ENCODE results near the gene CYP1A2. TPM values are rescaled to one million over a fixed set of nuclear protein-coding genes. Genes with fewer than 3 reads are reported as not detected.
A peak's percentile ranks its signal among the peaks of the same experiment; 100 is the strongest.

Gene CYP1A2
- total RNA-seq, 6 donors from 2014 or later: 0.15 to 0.80 TPM; not detected in 4

DNA sequence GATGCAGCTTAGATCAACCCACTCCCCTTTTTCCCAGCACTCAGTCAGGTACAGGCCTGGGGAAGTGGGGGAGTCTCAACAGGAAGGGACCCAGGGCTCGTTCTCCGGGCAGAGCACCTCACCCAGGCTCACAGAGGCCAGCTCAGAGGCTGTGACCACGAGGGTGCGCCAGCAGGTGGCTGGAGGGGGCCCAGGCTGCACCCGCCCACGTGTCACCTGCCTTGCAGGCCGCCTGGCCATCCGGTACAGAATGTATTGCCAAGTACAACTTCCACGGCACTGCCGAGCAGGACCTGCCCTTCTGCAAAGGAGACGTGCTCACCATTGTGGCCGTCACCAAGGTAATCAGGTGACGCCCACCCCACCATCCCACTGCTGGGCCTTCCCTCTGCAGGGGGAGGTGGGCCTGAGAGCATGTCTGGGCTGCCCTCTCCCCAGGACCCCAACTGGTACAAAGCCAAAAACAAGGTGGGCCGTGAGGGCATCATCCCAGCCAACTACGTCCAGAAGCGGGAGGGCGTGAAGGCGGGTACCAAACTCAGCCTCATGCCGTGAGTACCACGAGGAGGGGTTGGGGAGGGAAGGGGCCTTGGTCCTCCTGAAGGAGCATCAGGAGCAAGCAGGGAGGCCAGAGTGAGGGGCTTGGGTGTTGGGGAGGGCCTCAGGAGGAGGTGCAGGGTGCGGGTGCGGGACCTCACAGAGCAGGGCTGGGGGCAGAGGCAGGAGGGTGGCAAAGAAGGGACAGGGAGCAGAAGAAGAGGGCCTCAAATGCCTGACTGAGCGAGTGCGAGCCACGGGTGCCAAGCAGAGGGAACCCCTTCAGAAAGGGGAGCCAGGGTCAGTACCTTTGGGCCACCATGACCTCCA lies 50.0 kb downstream of the CYP1A2 start:
- TF ChIP-seq POLR2A (IDR thresholded peaks at IDR 0.05) (no peak), POLR2AphosphoS5 (IDR thresholded peaks at IDR 0.05) (no peak), EP300 (IDR thresholded peaks at IDR 0.05) (no peak)
- TF ChIP-seq, protein P1, sequence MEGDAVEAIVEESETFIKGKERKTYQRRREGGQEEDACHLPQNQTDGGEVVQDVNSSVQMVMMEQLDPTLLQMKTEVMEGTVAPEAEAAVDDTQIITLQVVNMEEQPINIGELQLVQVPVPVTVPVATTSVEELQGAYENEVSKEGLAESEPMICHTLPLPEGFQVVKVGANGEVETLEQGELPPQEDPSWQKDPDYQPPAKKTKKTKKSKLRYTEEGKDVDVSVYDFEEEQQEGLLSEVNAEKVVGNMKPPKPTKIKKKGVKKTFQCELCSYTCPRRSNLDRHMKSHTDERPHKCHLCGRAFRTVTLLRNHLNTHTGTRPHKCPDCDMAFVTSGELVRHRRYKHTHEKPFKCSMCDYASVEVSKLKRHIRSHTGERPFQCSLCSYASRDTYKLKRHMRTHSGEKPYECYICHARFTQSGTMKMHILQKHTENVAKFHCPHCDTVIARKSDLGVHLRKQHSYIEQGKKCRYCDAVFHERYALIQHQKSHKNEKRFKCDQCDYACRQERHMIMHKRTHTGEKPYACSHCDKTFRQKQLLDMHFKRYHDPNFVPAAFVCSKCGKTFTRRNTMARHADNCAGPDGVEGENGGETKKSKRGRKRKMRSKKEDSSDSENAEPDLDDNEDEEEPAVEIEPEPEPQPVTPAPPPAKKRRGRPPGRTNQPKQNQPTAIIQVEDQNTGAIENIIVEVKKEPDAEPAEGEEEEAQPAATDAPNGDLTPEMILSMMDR (IDR thresholded peaks at IDR 0.05): no peak
- Histone ChIP-seq H3K4me1 (peaks cover 8 to 40% (median 16%) of the 10 kb centered on the region in 4 donors), H3K9me3 (no peaks in the 10 kb centered on the region), H3K27ac (peak overlapping the region in 3 of 4 donors; percentile 53 to 80 (median 68)), H3K4me3 (no peak overlapping the region), H3K27me3 (no peaks in the 10 kb centered on the region), H3K36me3 (peaks cover 11 to 58% (median 50%) of the 10 kb centered on the region in 4 donors)
- ATAC-seq (ENCODE audit: low FRiP score in 2 of 2) (no peak), DNase-seq (peak in 1 of 2 donors; percentile 81)
- 86% methylated on average over 21 to 23 of the region's 25 CpGs for WGBS, 2 donors

DNA sequence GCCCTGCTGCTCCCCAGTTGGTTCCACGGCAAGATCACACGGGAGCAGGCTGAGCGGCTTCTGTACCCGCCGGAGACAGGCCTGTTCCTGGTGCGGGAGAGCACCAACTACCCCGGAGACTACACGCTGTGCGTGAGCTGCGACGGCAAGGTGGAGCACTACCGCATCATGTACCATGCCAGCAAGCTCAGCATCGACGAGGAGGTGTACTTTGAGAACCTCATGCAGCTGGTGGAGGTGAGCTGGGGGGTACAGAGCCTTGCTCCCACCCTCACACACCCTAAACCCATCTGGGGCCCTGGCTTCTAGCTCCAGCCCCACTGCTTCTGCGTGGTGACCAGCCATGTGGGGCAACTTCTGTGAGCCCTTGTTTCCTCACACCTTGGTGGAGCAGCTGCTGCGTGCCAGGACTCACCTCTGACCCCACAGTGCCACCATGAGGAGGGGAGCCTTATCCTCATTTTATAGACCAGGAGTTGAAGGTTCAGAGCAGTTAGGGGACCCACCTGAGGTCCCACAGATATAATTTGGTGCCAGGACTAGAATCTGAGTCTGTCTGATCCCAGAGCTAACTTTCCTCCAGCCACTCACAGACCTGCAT lies 50.7 kb downstream of the CYP1A2 start:
- DNase-seq: no peak
- Histone ChIP-seq H3K4me1 (peaks cover 6 to 33% (median 13%) of the 10 kb centered on the region in 4 donors), H3K9me3 (no peaks in the 10 kb centered on the region), H3K4me3 (no peak overlapping the region), H3K27me3 (no peaks in the 10 kb centered on the region), H3K36me3 (peaks cover 11 to 65% (median 54%) of the 10 kb centered on the region in 4 donors), H3K27ac (peak overlapping the region; percentile 46 to 80 (median 60))
- TF ChIP-seq EP300 (IDR thresholded peaks at IDR 0.05) (no peak), POLR2AphosphoS5 (IDR thresholded peaks at IDR 0.05) (no peak), POLR2A (IDR thresholded peaks at IDR 0.05) (no peak)
- TF ChIP-seq, protein P1 (IDR thresholded peaks at IDR 0.05): no peak
- 80 to 90% methylated on average over 5 to 16 of the region's 16 CpGs for whole genome bisulfite sequencing, 2 donors
- no peak for ATAC-seq (ENCODE audit: low FRiP score in 2 of 2)

DNA sequence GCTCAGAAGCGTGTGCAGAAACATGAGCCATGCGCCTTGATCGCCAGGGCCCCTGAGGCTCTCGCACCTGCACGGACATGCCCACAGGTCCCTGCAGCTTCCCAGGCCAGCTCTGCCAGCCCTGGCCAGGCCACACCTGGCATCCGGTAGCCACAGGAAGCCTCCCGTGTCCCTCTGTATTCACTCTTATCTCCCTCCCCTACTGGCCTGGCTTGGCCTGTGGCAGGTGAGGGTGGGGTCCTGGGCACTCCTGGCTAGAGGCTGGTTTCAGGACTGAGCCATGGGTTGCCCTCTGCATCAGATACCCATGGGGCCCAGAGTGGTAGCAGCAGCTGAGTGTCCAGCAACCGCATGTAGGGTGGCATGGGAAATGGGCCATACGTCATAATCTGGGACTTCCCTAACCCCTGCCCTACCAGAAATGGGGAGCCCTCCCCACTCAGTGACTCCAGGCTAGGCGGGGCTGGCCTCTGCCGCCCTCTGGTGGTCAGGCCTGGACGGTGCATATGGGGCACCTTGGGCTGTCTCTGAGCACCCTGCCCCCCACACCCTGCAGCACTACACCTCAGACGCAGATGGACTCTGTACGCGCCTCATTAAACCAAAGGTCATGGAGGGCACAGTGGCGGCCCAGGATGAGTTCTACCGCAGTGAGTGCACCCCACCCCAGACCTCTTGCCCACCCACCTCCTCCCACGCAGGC lies 51.4 kb downstream of the CYP1A2 start:
- no peak overlapping the region for H3K4me3 ChIP-seq
- ATAC-seq (ENCODE audit: low FRiP score in 2 of 2) (peak; percentile 94 to 95), DNase-seq (peak; percentile 91 to 95)
- peaks cover 11 to 66% (median 54%) of the 10 kb centered on the region in 4 donors for H3K36me3 ChIP-seq
- no peaks in the 10 kb centered on the region for H3K9me3 ChIP-seq
- WGBS, 2 donors: 18 to 44% methylated on average over 4 to 18 of the region's 18 CpGs
- TF ChIP-seq EP300 (IDR thresholded peaks at IDR 0.05): no peak
- no peak for TF ChIP-seq POLR2A (IDR thresholded peaks at IDR 0.05)
- TF ChIP-seq POLR2AphosphoS5 (IDR thresholded peaks at IDR 0.05): peak; percentile 32 to 66
- TF ChIP-seq, protein P1 (IDR thresholded peaks at IDR 0.05): peak; percentile 97 to 99 (median 98)
- peaks cover 6 to 26% (median 13%) of the 10 kb centered on the region in 4 donors for H3K4me1 ChIP-seq
- H3K27ac ChIP-seq: peak overlapping the region; percentile 46 to 80 (median 60)
- no peaks in the 10 kb centered on the region for H3K27me3 ChIP-seq

DNA sequence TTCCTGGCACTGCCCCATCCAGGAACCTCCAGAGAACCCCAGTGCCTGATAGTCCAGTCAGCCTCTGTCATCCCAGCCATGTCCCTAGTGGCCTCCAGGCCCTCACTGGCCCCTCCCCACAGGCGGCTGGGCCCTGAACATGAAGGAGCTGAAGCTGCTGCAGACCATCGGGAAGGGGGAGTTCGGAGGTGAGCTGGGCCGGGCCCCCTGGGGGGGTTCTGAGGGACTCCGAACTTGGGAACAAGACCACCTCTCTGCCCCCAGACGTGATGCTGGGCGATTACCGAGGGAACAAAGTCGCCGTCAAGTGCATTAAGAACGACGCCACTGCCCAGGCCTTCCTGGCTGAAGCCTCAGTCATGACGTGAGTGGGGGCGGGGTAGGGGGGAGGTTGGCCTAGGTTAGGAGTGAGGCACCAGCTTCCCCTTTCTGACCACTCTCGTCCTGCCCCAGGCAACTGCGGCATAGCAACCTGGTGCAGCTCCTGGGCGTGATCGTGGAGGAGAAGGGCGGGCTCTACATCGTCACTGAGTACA lies 52.0 kb downstream of the CYP1A2 start:
- H3K4me1 ChIP-seq: peaks cover 6 to 22% (median 13%) of the 10 kb centered on the region in 4 donors
- no peak overlapping the region for H3K4me3 ChIP-seq
- no peaks in the 10 kb centered on the region for H3K27me3 ChIP-seq
- peak; percentile 8 to 23 for ATAC-seq (ENCODE audit: low FRiP score in 2 of 2)
- peak overlapping the region; percentile 4 to 80 (median 60) for H3K27ac ChIP-seq
- no peaks in the 10 kb centered on the region for H3K9me3 ChIP-seq
- peaks cover 11 to 66% (median 54%) of the 10 kb centered on the region in 4 donors for H3K36me3 ChIP-seq
- TF ChIP-seq POLR2A (IDR thresholded peaks at IDR 0.05) (no peak), POLR2AphosphoS5 (IDR thresholded peaks at IDR 0.05) (no peak), EP300 (IDR thresholded peaks at IDR 0.05) (no peak)
- TF ChIP-seq, protein P1 (IDR thresholded peaks at IDR 0.05): no peak
- DNase-seq: peak in 1 of 2 donors; percentile 75
- 77 to 95% methylated on average over 4 to 20 of the region's 20 CpGs for WGBS, 2 donors

All from upper lobe of left lung (tissue), 6 donors.